ENCODE measurements around the gene PCYT1A. TPM values are rescaled to one million over a fixed set of nuclear protein-coding genes. Genes with fewer than 3 reads are reported as not detected.

Gene PCYT1A
- total and polyA plus RNA-seq, 12 donors, result 20.8 to 111 (median 73.9) TPM

GRCh38 chr3:196198771-196199753, 88.5 kb downstream of the PCYT1A start:
- H3K4me1 ChIP-seq (replicated peaks in 1 of 2), result peaks cover 0 to 11% of the 10 kb centered on the region in 2 donors
- TF ChIP-seq CTCF (IDR thresholded peaks at IDR 0.05) (no peak), POLR2A (IDR thresholded peaks at IDR 0.05) (no peak)
- H3K4me3 ChIP-seq, result no peak overlapping the region
- intact Hi-C loops (cut with DNase I), result loop anchor here (5.0 kb wide), 1 partner anchor 127 kb away; no protein-coding TSS in a partner anchor
- 68 to 76% (median 72%) methylated on average over 14 to 19 of the region's 19 CpGs for WGBS, 4 donors
- no peaks in the 10 kb centered on the region for H3K9me3 ChIP-seq (replicated peaks in 1 of 3)
- no peaks in the 10 kb centered on the region for H3K27me3 ChIP-seq
- DNase-seq, result no peak
- no peaks in the 10 kb centered on the region for H3K36me3 ChIP-seq (replicated peaks in 1 of 2)
- no peak overlapping the region for H3K27ac ChIP-seq

DNA sequence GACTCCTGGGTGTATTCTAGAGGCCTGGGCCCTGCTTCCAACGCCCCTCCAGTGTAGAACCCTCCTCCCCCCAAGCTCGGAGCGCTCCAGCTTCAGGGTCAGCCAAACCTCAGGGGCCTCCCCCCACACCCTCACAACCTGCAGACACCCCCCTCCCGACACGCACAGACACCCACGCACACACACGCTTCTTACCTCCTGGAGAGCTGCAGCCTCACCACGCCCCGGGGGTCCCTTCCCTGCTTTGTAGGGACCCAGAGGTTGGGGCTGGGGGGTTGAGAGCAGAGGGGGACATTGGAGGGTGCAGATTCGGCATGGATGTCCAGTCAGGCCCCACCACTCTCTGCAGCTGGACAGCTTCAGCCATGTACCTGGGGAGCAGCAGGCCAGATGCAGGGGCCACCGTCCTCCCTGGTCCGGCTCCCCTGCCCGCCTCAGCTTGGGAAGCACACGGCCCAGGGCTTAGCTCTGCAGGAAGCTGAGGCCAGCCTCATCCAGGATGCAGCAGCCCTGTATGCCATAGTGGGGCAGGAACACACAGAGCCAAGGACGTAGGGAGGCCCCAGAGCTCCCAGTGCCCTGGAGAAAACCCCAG, 89.3 kb downstream of the PCYT1A start:
- DNase-seq, result no peak
- Histone ChIP-seq H3K27ac (no peak overlapping the region), H3K27me3 (no peaks in the 10 kb centered on the region), H3K4me3 (no peak overlapping the region), H3K36me3 (replicated peaks in 1 of 2) (no peaks in the 10 kb centered on the region), H3K9me3 (replicated peaks in 1 of 3) (no peaks in the 10 kb centered on the region), H3K4me1 (replicated peaks in 1 of 2) (peaks cover 0 to 18% of the 10 kb centered on the region in 2 donors)
- intact Hi-C loops (cut with DNase I), result loop anchor here (5.0 kb wide), 1 partner anchor 126 kb away; no protein-coding TSS in a partner anchor
- no peak for TF ChIP-seq CTCF (IDR thresholded peaks at IDR 0.05)
- TF ChIP-seq POLR2A (IDR thresholded peaks at IDR 0.05), result no peak
- 75 to 90% (median 88%) methylated on average over 4 to 15 of the region's 15 CpGs for WGBS, 4 donors

GRCh38 chr3:196197524-196197923, 90.0 kb downstream of the PCYT1A start:
- WGBS, 4 donors, result 88 to 91% (median 89%) methylated on average over 14 to 17 of the region's 17 CpGs
- H3K27me3 ChIP-seq, result no peaks in the 10 kb centered on the region
- intact Hi-C loops (cut with DNase I), result loop anchor here (2.0 to 5.0 kb wide), 2 partner anchors 125 to 175 kb away; no protein-coding TSS in a partner anchor
- H3K4me1 ChIP-seq (replicated peaks in 1 of 2), result peaks cover 0 to 13% of the 10 kb centered on the region in 2 donors
- H3K4me3 ChIP-seq, result no peak overlapping the region
- H3K36me3 ChIP-seq (replicated peaks in 1 of 2), result no peaks in the 10 kb centered on the region
- no peaks in the 10 kb centered on the region for H3K9me3 ChIP-seq (replicated peaks in 1 of 3)
- DNase-seq, result no peak
- no peak overlapping the region for H3K27ac ChIP-seq
- no peak for TF ChIP-seq CTCF (IDR thresholded peaks at IDR 0.05)
- TF ChIP-seq POLR2A (IDR thresholded peaks at IDR 0.05), result no peak

DNA sequence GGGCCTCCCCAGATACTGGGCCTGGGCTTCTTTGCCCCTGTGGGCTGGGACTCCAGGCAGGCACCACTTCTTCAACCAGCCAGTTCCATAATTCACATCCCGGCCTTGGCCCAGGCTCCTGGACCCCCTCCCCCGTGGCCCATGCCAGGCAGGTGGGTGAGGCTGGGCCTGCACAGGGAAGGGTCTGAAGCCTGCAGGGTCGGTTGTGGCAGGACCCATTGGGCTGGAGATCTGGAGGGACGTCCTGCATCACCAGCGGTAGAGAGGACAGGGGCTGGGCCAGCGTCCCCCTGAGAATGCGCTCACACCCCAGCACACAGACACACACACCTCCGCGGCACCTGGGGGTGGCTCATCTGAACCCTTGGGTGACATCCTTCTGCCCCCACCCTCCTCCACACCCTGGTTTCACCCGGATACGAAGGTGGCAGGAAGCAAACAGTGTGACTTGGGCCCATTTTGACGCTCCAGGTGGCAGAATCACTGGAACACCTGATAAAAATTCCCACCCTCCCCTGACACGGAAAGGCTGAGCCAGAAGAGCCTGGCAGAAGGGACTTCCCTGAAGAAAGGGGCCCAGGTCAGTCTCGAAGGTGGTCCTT, 91.8 kb downstream of the PCYT1A start:
- TF ChIP-seq POLR2A (IDR thresholded peaks at IDR 0.05), result no peak
- no peak for TF ChIP-seq CTCF (IDR thresholded peaks at IDR 0.05)
- WGBS, 4 donors, result 84 to 95% (median 93%) methylated on average over 6 to 14 of the region's 14 CpGs
- no peak overlapping the region for H3K4me3 ChIP-seq
- intact Hi-C loops (cut with DNase I), result loop anchor here (2.0 to 5.0 kb wide), 2 partner anchors 123 to 173 kb away; no protein-coding TSS in a partner anchor
- peaks cover 0 to 13% of the 10 kb centered on the region in 2 donors for H3K4me1 ChIP-seq (replicated peaks in 1 of 2)
- H3K27me3 ChIP-seq, result no peaks in the 10 kb centered on the region
- no peaks in the 10 kb centered on the region for H3K9me3 ChIP-seq (replicated peaks in 1 of 3)
- no peak for DNase-seq
- no peak overlapping the region for H3K27ac ChIP-seq
- H3K36me3 ChIP-seq (replicated peaks in 1 of 2), result no peaks in the 10 kb centered on the region
